Measurements from ENCODE around the gene FCHSD2.

DNA sequence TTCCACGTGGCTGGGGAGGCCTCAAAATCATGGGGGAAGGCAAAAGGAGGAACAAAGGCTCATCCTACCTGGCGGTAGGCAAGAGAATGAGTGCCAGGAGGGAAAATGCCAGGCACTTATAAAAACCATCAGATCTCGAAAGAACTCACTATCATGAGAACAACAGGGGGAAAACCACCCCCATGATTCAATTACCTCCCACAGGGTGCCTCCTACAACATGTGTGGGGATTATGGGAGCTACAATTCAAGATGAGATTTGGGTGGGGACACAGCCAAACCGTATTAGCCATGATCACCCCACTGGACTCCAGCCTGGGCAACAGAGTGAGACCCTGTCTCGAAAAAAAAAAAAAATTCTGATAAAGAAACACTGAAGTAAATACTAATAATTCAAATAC, 87.1 kb downstream of the FCHSD2 start:
- no peak for TF ChIP-seq POLR2A (IDR thresholded peaks at IDR 0.05; ENCODE audit: low read depth, low read length)
- TF ChIP-seq EZH2 (IDR thresholded peaks at IDR 0.05; ENCODE audit: borderline replicate concordance, low read depth, low read length, severe bottlenecking), result no peak
- TF ChIP-seq, protein P1, sequence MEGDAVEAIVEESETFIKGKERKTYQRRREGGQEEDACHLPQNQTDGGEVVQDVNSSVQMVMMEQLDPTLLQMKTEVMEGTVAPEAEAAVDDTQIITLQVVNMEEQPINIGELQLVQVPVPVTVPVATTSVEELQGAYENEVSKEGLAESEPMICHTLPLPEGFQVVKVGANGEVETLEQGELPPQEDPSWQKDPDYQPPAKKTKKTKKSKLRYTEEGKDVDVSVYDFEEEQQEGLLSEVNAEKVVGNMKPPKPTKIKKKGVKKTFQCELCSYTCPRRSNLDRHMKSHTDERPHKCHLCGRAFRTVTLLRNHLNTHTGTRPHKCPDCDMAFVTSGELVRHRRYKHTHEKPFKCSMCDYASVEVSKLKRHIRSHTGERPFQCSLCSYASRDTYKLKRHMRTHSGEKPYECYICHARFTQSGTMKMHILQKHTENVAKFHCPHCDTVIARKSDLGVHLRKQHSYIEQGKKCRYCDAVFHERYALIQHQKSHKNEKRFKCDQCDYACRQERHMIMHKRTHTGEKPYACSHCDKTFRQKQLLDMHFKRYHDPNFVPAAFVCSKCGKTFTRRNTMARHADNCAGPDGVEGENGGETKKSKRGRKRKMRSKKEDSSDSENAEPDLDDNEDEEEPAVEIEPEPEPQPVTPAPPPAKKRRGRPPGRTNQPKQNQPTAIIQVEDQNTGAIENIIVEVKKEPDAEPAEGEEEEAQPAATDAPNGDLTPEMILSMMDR (IDR thresholded peaks at IDR 0.05; ENCODE audit: extremely low read depth in 1 of 2, insufficient read depth in 1 of 2, low read depth in 1 of 2, low read length in 2 of 2), result no peak
- TF ChIP-seq FOS (IDR thresholded peaks at IDR 0.05; ENCODE audit: borderline replicate concordance, insufficient read depth, low read length), result no peak
- TF ChIP-seq, protein P2, sequence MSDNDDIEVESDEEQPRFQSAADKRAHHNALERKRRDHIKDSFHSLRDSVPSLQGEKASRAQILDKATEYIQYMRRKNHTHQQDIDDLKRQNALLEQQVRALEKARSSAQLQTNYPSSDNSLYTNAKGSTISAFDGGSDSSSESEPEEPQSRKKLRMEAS (IDR thresholded peaks at IDR 0.05; ENCODE audit: insufficient read depth, insufficient read length), result no peak

Measured in endothelial cell of umbilical vein (primary cell).